ENCODE results near the gene MRPS12. TPM values are rescaled to one million over a fixed set of nuclear protein-coding genes. Genes with fewer than 3 reads are reported as not detected.
A peak's percentile ranks its signal among the peaks of the same experiment; 100 is the strongest.

The MRPS12 gene
- total RNA-seq, 1 donor from 2014 or later = 118 TPM

- no peak for DNase-seq (ENCODE audit: low spot score)
- Mint-ChIP-seq H3K4me3 (no peak overlapping the region), H3K27ac (no peak overlapping the region), H3K4me1 (ENCODE audit: low read depth) (peaks cover 8% of the 10 kb centered on the region), H3K9me3 (no peaks in the 10 kb centered on the region), H3K36me3 (ENCODE audit: low read depth) (peaks cover 3% of the 10 kb centered on the region), H3K27me3 (ENCODE audit: insufficient read depth) (no peaks in the 10 kb centered on the region)
- intact Hi-C loops (cut with micrococcal nuclease) = no loop called here
Observed at GRCh38 chr19:38915329-38916321, 15.1 kb upstream of the MRPS12 start.

- Mint-ChIP-seq H3K27ac (no peak overlapping the region), H3K4me1 (ENCODE audit: low read depth) (peaks cover 8% of the 10 kb centered on the region), H3K4me3 (no peak overlapping the region), H3K9me3 (no peaks in the 10 kb centered on the region), H3K36me3 (ENCODE audit: low read depth) (no peaks in the 10 kb centered on the region), H3K27me3 (ENCODE audit: insufficient read depth) (no peaks in the 10 kb centered on the region)
- DNase-seq (ENCODE audit: low spot score) = no peak
- intact Hi-C loops (cut with micrococcal nuclease) = no loop called here
Observed at GRCh38 chr19:38917516-38917915, 13.2 kb upstream of the MRPS12 start.

GRCh38 chr19:38917921-38918491 is 12.7 kb upstream of the MRPS12 start:
- Mint-ChIP-seq H3K27ac (no peak overlapping the region), H3K36me3 (ENCODE audit: low read depth) (no peaks in the 10 kb centered on the region), H3K27me3 (ENCODE audit: insufficient read depth) (no peaks in the 10 kb centered on the region), H3K9me3 (no peaks in the 10 kb centered on the region), H3K4me1 (ENCODE audit: low read depth) (peaks cover 3% of the 10 kb centered on the region), H3K4me3 (no peak overlapping the region)
- intact Hi-C loops (cut with micrococcal nuclease) = no loop called here
- DNase-seq (ENCODE audit: low spot score) = no peak

- Mint-ChIP-seq H3K27ac (no peak overlapping the region), H3K27me3 (ENCODE audit: insufficient read depth) (no peaks in the 10 kb centered on the region), H3K36me3 (ENCODE audit: low read depth) (no peaks in the 10 kb centered on the region), H3K9me3 (no peaks in the 10 kb centered on the region), H3K4me1 (ENCODE audit: low read depth) (no peaks in the 10 kb centered on the region), H3K4me3 (no peak overlapping the region)
- intact Hi-C loops (cut with micrococcal nuclease) = no loop called here
- DNase-seq (ENCODE audit: low spot score) = no peak
Observed at GRCh38 chr19:38918526-38918925, 12.2 kb upstream of the MRPS12 start.

- H3K36me3 Mint-ChIP-seq (ENCODE audit: low read depth) = peaks cover 2% of the 10 kb centered on the region
- no peak overlapping the region for H3K27ac Mint-ChIP-seq
- DNase-seq (ENCODE audit: low spot score) = no peak
- intact Hi-C loops (cut with micrococcal nuclease) = no loop called here
- no peaks in the 10 kb centered on the region for H3K27me3 Mint-ChIP-seq (ENCODE audit: insufficient read depth)
- H3K4me3 Mint-ChIP-seq = no peak overlapping the region
- H3K9me3 Mint-ChIP-seq = no peaks in the 10 kb centered on the region
- H3K4me1 Mint-ChIP-seq (ENCODE audit: low read depth) = no peaks in the 10 kb centered on the region
Observed at GRCh38 chr19:38919837-38920601, 10.7 kb upstream of the MRPS12 start.

GRCh38 chr19:38920602-38921419 is 9.9 kb upstream of the MRPS12 start:
- Mint-ChIP-seq H3K36me3 (ENCODE audit: low read depth) (peaks cover 2% of the 10 kb centered on the region), H3K4me1 (ENCODE audit: low read depth) (no peaks in the 10 kb centered on the region), H3K9me3 (no peaks in the 10 kb centered on the region), H3K27ac (no peak overlapping the region), H3K27me3 (ENCODE audit: insufficient read depth) (no peaks in the 10 kb centered on the region), H3K4me3 (no peak overlapping the region)
- intact Hi-C loops (cut with micrococcal nuclease) = no loop called here
- DNase-seq (ENCODE audit: low spot score) = no peak

- Mint-ChIP-seq H3K36me3 (ENCODE audit: low read depth) (peaks cover 6% of the 10 kb centered on the region), H3K27ac (peak overlapping the region; percentile 13), H3K4me3 (no peak overlapping the region), H3K27me3 (ENCODE audit: insufficient read depth) (no peaks in the 10 kb centered on the region), H3K4me1 (ENCODE audit: low read depth) (no peaks in the 10 kb centered on the region), H3K9me3 (no peaks in the 10 kb centered on the region)
- DNase-seq (ENCODE audit: low spot score) = no peak
- intact Hi-C loops (cut with micrococcal nuclease) = no loop called here
Observed at GRCh38 chr19:38921420-38922274, 9.1 kb upstream of the MRPS12 start.

- intact Hi-C loops (cut with micrococcal nuclease) = no loop called here
- Mint-ChIP-seq H3K9me3 (no peaks in the 10 kb centered on the region), H3K36me3 (ENCODE audit: low read depth) (peaks cover 6% of the 10 kb centered on the region), H3K4me1 (ENCODE audit: low read depth) (no peaks in the 10 kb centered on the region), H3K27ac (no peak overlapping the region), H3K27me3 (ENCODE audit: insufficient read depth) (no peaks in the 10 kb centered on the region), H3K4me3 (no peak overlapping the region)
- no peak for DNase-seq (ENCODE audit: low spot score)
Observed at GRCh38 chr19:38922482-38922881, 8.3 kb upstream of the MRPS12 start.

- Mint-ChIP-seq H3K27ac (no peak overlapping the region), H3K4me1 (ENCODE audit: low read depth) (peaks cover 9% of the 10 kb centered on the region), H3K27me3 (ENCODE audit: insufficient read depth) (no peaks in the 10 kb centered on the region), H3K36me3 (ENCODE audit: low read depth) (peaks cover 6% of the 10 kb centered on the region), H3K9me3 (no peaks in the 10 kb centered on the region), H3K4me3 (no peak overlapping the region)
- intact Hi-C loops (cut with micrococcal nuclease) = no loop called here
- no peak for DNase-seq (ENCODE audit: low spot score)
Observed at GRCh38 chr19:38924388-38924787, 6.4 kb upstream of the MRPS12 start.

GRCh38 chr19:38928391-38929001 is 2.2 kb upstream of the MRPS12 start:
- H3K36me3 Mint-ChIP-seq (ENCODE audit: low read depth) = peaks cover 22% of the 10 kb centered on the region
- H3K27ac Mint-ChIP-seq = no peak overlapping the region
- H3K4me1 Mint-ChIP-seq (ENCODE audit: low read depth) = peaks cover 27% of the 10 kb centered on the region

GRCh38 chr19:38929929-38930775 is 592 bp upstream of the MRPS12 start, which contains the start of gene SARS2:
TSS of gene SARS2 (minus strand) at chr19:38930763. CDS start at chr19:38930736, 27 bp downstream.
- peak; percentile 91 for DNase-seq (ENCODE audit: low spot score)
- intact Hi-C loops (cut with micrococcal nuclease) = loop anchor here (1.0 to 2.0 kb wide), 11 partner anchors 31 to 594 kb away; partner anchors contain the start of genes ACTN4, ECH1, NFKBIB and RINL
- Mint-ChIP-seq H3K4me3 (peak within 1 kb of the TSS; percentile 99), H3K27me3 (ENCODE audit: insufficient read depth) (no peaks in the 10 kb centered on the region), H3K36me3 (ENCODE audit: low read depth) (peaks cover 29% of the 10 kb centered on the region), H3K27ac (peak within 1 kb of the TSS; percentile 97), H3K9me3 (no peaks in the 10 kb centered on the region), H3K4me1 (ENCODE audit: low read depth) (peaks cover 28% of the 10 kb centered on the region)

More at GRCh38 chr19:38928391-38929001, 2.2 kb upstream of the MRPS12 start:
- Mint-ChIP-seq H3K4me3 (peak overlapping the region; percentile 99), H3K27me3 (ENCODE audit: insufficient read depth) (no peaks in the 10 kb centered on the region), H3K9me3 (no peaks in the 10 kb centered on the region)
- no peak for DNase-seq (ENCODE audit: low spot score)
- intact Hi-C loops (cut with micrococcal nuclease) = no loop called here

Measured in activated T-helper 1 cell treated with anti-CD3 and anti-CD28 coated beads, Interleukin-12 subunit alpha, Interleukin-12 subunit beta, Interleukin-2, Interleukin-4 antibody, amounts not matched to agents 30 ng/mL and 10 ng/mL and 1 ng/mL, durations not matched to agents 14 hours and 24 hours and 36 hours (primary cell).